GM20000 (cell line): ENCODE results near the gene RAB6B.

ENCODE experiments used
- DNase-seq: peaks from one replicate; pipeline ENCODE4 v3.0.0; 2012; ENCODE audit warnings: low spot score
- TF ChIP-seq, protein P1 (sequence below): IDR thresholded peaks from 2 replicates; pipeline ENCODE4 v1.5.1; 2012; ENCODE audit warnings: mild to moderate bottlenecking, control low read depth; ENCODE audit errors: extremely low read depth, missing control alignments

The RAB6B gene

GRCh38 chr3:133825969-133826727 is 69.5 kb downstream of the RAB6B start:
- TF ChIP-seq, protein P1, sequence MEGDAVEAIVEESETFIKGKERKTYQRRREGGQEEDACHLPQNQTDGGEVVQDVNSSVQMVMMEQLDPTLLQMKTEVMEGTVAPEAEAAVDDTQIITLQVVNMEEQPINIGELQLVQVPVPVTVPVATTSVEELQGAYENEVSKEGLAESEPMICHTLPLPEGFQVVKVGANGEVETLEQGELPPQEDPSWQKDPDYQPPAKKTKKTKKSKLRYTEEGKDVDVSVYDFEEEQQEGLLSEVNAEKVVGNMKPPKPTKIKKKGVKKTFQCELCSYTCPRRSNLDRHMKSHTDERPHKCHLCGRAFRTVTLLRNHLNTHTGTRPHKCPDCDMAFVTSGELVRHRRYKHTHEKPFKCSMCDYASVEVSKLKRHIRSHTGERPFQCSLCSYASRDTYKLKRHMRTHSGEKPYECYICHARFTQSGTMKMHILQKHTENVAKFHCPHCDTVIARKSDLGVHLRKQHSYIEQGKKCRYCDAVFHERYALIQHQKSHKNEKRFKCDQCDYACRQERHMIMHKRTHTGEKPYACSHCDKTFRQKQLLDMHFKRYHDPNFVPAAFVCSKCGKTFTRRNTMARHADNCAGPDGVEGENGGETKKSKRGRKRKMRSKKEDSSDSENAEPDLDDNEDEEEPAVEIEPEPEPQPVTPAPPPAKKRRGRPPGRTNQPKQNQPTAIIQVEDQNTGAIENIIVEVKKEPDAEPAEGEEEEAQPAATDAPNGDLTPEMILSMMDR: no peak
- no peak for DNase-seq

DNA sequence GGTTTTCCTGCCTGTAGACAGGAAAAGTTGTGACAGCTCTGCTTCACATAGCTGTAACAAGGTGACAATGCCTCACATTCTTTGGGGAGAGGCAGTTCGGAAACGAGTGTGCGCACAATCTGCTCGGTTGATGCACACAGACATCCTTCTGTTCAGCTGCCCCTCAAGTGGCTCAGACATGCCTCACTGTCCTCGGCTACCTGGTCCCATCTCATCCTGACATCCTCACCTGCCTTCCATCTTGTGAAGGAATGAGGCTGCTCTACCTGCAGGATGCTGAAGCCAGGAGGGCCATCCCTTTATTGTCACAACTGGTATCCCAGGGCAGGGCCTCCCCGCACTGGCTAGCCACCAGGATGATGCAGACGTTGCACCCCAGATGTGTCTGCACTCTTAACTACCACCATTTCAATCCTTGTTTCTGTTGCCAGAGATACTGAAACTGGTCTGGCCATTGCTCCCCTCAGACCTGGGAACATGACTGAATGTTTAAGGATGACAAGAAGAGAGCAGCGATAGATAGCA is 70.7 kb downstream of the RAB6B start:
- no peak for DNase-seq
- TF ChIP-seq, protein P1: no peak

GRCh38 chr3:133821767-133822638 is 73.7 kb downstream of the RAB6B start:
- TF ChIP-seq, protein P1: no peak
- no peak for DNase-seq

GRCh38 chr3:133820889-133821675 is 74.6 kb downstream of the RAB6B start:
- DNase-seq: no peak
- TF ChIP-seq, protein P1: no peak

DNA sequence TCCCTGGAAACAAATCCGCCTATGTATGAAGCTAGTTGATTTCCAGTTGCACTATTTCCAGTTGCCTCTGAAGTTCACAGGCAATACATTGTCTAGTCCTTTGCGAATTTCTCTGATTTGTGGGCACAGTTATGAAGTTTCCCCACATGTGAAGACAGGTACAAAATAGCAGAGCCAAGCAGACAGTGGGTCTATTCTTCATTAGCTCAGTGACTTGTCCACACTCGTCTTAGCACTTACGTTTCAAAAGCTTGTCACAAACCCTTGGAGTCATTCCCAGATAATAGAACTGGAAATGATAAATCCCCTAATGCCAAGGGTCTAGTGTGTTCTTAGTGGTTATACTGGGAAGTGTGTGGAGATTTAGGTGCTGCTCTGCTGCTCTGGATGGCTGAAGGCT is 75.6 kb downstream of the RAB6B start:
- TF ChIP-seq, protein P1: no peak
- no peak for DNase-seq

DNA sequence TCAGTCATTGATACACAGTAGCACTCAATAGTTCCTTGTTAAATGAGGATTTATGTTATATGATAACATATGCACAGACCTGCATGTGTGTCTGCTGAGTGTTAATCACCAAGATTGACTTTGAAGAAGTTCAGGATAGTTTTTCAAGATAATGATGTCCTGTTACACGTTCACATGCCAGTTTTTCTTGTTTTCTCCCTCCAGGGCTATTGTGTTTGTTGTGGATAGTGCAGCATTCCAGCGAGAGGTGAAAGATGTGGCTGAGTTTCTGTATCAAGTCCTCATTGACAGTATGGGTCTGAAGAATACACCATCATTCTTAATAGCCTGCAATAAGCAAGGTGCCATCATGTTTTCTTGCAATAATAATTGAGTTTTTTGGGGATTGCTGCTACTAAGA is 80.3 kb downstream of the RAB6B start:
- TF ChIP-seq, protein P1: no peak
- no peak for DNase-seq
